ENCODE results near the gene NRXN3.

DNA sequence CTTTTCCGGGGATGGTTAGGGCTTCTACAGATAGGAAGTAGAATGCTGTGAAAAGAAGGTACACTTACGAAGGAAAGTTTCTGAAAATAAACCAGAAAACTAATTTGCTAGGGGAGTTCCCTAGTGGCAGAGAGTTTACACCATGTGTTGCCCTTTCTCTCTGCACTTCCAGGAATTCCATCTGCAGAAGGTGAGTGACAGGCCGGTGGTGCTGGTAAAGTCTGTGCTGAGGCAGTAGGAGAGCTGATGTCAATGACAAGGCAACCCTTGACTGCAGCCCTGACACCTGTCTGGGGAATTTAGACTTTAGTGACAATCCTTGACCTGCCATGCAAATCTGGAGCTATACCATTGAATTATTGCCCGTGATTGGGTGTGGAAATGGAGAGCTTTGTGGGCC lies 687.8 kb downstream of the NRXN3 start:
- TF ChIP-seq EZH2phosphoT487 (IDR thresholded peaks at IDR 0.05; ENCODE audit: insufficient read depth, low read depth) (no peak), EZH2 (IDR thresholded peaks at IDR 0.05; ENCODE audit: insufficient read depth, poor library complexity, severe bottlenecking) (no peak)
